Stimulated activated naive CD8-positive, alpha-beta T cell treated with anti-CD3 and anti-CD28 coated beads, Interleukin-15, Interleukin-2, amounts not matched to agents 100 ng/mL and 50 ng/mL, for 24 hours (primary cell): ENCODE measurements around the gene TRIM7.
"Not testable (repeated sequence)": the region's sequence is repeated elsewhere in the genome, so short reads cannot be mapped to it uniquely, and the experiment has no call there.

Experiments
- H3K27ac Mint-ChIP-seq: one replicate; pipeline ENCODE4 v1.8.0; 2021; ENCODE audit warnings: mild to moderate bottlenecking, mixed read lengths
- H3K27me3 Mint-ChIP-seq: one replicate; pipeline ENCODE4 v1.8.0; 2021; ENCODE audit warnings: mixed read lengths
- H3K36me3 Mint-ChIP-seq: one replicate; pipeline ENCODE4 v1.8.0; 2021; ENCODE audit warnings: low read depth, mixed read lengths
- H3K4me1 Mint-ChIP-seq: one replicate; pipeline ENCODE4 v1.8.0; 2021; ENCODE audit warnings: low read depth, mixed read lengths
- H3K4me3 Mint-ChIP-seq: one replicate; pipeline ENCODE4 v1.8.0; 2021; ENCODE audit warnings: mild to moderate bottlenecking, mixed read lengths
- H3K9me3 Mint-ChIP-seq: one replicate; pipeline ENCODE4 v1.8.0; 2021; ENCODE audit warnings: mixed read lengths

The TRIM7 gene

DNA sequence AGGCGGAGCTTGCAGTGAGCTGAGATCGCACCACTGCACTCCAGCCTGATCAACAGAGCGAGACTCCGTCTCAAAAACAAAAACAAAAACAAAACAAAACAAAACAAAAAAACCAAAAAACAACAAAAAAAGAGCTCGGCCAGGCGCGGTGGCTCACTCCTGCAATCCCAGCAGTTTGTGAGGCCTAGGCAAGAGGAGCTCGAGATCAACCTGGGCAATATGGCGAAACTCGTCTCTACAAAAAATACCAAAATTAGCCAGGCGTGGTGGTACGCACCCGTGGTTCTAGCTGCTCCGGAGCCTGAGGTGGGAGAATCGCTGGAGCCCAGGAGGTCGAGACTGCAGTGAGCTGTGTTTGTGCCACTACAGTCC, 20.2 kb downstream of the TRIM7 start:
- Mint-ChIP-seq H3K27ac (peak overlapping the region; percentile 96), H3K9me3 (no peaks in the 10 kb centered on the region), H3K4me1 (peaks cover 65% of the 10 kb centered on the region), H3K27me3 (peaks cover 14% of the 10 kb centered on the region), H3K4me3 (peak overlapping the region; percentile 90), H3K36me3 (peaks cover 15% of the 10 kb centered on the region)

DNA sequence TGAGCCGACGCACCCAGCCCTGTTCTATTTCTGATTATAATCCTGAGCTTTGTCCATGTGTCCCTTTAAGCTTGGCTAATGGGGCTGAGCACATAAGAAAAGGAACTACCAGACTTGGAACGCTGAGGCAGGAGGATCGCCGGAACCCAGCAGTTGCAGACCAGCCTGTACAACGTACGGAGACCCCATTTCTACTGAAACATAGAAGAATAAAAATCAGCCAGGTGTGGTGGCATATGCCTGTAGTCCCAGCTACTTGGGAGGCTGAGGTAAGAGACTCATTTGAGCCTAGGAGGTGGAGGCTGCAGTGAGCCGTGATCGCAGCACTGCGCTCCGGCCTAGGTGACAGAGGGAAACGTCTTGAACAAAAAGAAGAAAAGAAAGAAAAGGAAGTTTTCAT, 22.3 kb downstream of the TRIM7 start:
- H3K27me3 Mint-ChIP-seq = peaks cover 6% of the 10 kb centered on the region
- H3K36me3 Mint-ChIP-seq = peaks cover 3% of the 10 kb centered on the region
- H3K27ac Mint-ChIP-seq = no peak overlapping the region
- no peaks in the 10 kb centered on the region for H3K9me3 Mint-ChIP-seq
- H3K4me1 Mint-ChIP-seq = peaks cover 47% of the 10 kb centered on the region
- peak overlapping the region; percentile 74 for H3K4me3 Mint-ChIP-seq

DNA sequence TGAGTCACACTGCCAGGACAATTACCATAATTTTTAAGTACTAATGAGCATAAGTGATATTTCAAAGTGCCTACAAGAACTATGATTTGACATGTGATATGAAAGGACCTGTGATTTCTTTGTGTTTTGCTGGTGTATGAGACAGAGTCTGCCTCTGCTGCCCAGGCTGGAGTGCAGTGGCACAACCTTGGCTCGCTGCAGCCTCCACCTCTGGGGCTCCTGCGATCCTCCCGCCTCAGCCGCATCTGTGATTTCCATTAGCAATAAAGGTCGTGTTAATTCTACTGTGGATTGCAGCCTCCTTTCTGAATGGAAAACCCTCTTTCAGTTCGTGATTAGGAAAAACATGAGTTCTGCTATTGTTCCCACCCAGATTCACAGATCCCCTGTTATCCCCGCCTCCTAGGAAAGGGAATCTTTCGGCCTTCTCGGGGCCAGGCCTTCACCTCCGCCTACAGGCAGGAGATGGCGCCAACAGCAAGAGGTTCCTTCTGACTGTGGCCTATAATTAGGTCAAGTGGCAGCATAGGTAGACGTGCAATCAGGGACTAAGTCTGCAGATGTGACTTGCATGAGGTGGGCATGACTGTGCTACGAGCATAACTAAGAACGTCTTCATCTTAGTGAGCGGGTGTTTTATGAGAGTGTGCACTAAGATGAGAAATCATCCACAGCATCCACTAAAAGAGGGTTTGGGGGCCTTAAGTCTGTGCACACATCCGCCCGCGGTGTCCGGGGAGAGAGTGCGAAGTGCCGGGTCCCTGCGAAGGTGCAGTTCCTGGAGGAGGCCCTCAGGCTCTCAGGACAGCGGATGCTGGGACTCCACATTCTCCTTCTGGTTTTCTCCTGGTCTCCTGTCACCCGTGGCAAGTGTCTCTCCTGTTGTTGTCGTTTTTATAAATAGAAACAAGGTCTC, 23.1 kb downstream of the TRIM7 start:
- H3K27ac Mint-ChIP-seq = no peak overlapping the region
- H3K4me3 Mint-ChIP-seq = peak overlapping the region; percentile 33
- peaks cover 42% of the 10 kb centered on the region for H3K4me1 Mint-ChIP-seq
- H3K27me3 Mint-ChIP-seq = peaks cover 7% of the 10 kb centered on the region
- H3K36me3 Mint-ChIP-seq = no peaks in the 10 kb centered on the region
- no peaks in the 10 kb centered on the region for H3K9me3 Mint-ChIP-seq

DNA sequence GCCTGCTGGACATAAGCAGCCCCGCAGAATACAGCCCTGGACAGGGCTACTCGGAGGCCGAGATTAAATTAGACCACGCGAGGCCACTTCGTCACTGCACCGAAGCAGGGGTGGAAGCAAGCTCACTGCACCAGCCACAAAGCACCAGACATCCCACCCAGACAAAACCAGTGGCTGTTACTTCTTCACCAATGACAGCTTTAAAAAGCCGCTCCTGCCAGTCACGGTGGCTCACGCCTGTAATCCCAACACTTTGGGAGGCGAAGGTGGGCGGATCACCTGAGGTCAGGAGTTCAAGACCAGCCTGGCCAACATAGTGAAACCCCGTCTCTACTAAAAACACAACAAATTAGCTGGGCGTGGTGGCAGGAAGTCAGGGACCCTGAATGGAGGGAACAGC, 27.4 kb downstream of the TRIM7 start:
- Mint-ChIP-seq H3K4me1 (peaks cover 24% of the 10 kb centered on the region), H3K27me3 (peaks cover 27% of the 10 kb centered on the region), H3K27ac (peak overlapping the region; percentile 58)
- H3K36me3 Mint-ChIP-seq, H3K4me3 Mint-ChIP-seq, H3K9me3 Mint-ChIP-seq: not testable (repeated sequence)

DNA sequence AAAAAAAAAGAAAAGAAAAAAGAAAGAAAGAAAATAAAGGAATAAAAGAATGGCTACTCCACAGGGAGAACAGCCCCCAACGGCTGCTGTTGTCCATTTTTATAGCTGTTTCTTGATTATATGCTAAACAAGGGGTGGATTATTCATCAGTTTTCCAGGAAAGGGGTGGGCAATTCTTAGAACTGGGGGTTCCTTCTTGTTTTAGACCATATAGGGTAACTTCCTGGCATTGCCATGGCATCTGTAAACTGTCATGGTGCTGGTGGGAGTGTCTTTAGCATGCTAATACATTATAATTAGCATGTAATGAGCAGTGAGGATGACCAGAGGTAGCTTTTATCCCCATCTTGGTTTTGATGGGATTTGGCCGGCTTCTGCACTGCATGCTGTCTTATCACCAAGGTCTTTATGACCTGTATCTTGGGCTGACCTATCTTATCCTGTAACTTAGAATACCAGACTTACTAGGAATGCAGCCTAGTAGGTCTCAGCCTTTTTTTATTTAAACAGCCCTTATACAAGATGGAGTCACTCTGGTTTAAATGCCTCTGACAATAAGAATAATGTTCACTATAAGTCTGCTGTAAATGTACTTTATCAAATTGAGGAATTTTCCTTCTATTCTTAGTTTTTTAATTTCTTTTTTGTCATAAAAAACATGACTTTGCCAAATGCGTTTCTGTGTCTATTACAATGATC, 28.6 kb downstream of the TRIM7 start:
- no peaks in the 10 kb centered on the region for H3K36me3 Mint-ChIP-seq
- no peak overlapping the region for H3K27ac Mint-ChIP-seq
- H3K4me3 Mint-ChIP-seq = no peak overlapping the region
- peaks cover 27% of the 10 kb centered on the region for H3K27me3 Mint-ChIP-seq
- no peaks in the 10 kb centered on the region for H3K9me3 Mint-ChIP-seq
- peaks cover 18% of the 10 kb centered on the region for H3K4me1 Mint-ChIP-seq

DNA sequence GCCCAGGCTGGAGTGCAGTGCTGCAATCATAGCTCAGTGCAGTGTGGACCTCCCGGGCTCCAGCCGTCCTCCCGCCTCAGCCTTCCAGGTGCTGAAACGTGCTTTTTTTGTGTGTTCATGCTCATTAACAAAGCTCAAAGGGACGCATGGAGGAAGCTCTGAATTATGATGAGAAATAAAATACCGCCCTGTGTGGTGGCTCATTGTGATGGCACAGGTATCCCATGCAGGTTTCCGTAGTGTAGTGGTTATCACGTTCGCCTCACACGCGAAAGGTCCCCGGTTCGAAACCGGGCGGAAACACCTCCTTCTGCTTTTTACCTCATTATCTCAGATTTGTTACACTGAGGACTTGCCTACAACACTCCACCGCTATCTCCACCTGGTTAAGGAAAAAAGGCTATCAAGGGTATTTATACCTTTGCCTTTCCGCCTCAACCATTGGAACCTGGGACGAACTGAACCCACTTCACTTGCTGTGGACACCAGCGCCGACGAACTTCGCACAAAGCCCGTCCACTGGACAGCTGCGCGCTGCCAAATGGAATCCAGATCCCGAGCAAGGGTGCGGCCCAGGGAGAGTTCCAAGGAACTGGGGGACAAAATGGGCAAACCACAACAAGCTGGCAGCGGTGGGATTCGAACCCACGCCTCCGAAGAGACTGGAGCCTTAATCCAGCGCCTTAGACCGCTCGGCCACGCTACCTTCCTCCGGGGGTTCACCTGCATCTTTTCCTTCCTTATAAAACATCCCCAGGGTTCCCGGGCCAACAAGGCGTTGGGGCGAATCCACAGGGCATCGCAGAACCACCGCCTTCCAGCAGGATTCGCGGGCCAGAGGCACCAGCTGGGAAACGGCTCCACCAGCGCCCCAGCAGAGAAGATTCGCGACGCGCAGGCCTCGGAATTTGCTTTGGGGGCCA, 31.3 kb downstream of the TRIM7 start:
- peak overlapping the region; percentile 84 for H3K27ac Mint-ChIP-seq
- peaks cover 43% of the 10 kb centered on the region for H3K4me1 Mint-ChIP-seq
- H3K4me3 Mint-ChIP-seq = peak overlapping the region; percentile 81
- no peaks in the 10 kb centered on the region for H3K9me3 Mint-ChIP-seq
- H3K36me3 Mint-ChIP-seq = no peaks in the 10 kb centered on the region
- peaks cover 48% of the 10 kb centered on the region for H3K27me3 Mint-ChIP-seq

DNA sequence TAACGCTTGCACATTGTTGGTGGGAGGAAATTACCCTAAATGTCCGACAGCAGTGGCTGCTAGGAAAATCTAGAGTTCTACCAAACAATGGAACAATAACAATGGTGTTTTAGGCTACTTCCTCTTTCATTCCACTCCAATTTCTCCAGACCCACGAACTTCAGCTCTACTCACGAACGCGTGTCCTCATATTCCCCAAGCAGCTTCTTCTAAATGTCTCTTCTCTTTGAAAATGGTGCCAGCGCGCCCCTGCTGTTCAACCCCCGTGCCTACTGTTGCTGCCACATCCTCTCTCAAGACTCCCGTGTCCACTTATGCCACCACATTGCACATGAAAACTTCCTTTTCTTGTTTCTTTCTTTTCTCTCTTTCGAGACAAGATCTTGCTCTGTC, 32.0 kb downstream of the TRIM7 start:
- Mint-ChIP-seq H3K27me3 (peaks cover 53% of the 10 kb centered on the region), H3K4me1 (peaks cover 49% of the 10 kb centered on the region), H3K9me3 (no peaks in the 10 kb centered on the region), H3K4me3 (peak overlapping the region; percentile 81), H3K27ac (peak overlapping the region; percentile 84), H3K36me3 (no peaks in the 10 kb centered on the region)

DNA sequence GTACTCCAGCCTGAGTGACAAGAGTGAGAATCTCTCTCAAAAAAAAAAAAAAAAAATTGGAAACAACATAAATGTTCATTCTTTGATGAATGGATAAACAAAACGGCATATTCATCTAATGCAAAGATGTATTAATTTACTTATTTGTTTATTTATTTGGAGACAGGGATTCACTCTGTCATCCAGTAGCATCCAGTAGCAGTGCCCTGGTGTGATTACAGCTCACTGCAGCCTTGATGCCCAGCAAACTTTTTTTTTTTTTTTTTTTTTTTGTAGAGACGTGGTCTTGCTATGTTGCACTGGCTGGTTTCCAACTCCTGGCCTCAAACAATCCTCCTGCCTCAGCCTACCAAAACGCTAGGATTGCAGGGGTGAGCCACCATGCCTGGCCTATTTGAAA, 33.2 kb downstream of the TRIM7 start:
- Mint-ChIP-seq H3K9me3 (no peaks in the 10 kb centered on the region), H3K27me3 (peaks cover 64% of the 10 kb centered on the region), H3K27ac (no peak overlapping the region), H3K4me3 (no peak overlapping the region), H3K36me3 (no peaks in the 10 kb centered on the region), H3K4me1 (peaks cover 60% of the 10 kb centered on the region)

DNA sequence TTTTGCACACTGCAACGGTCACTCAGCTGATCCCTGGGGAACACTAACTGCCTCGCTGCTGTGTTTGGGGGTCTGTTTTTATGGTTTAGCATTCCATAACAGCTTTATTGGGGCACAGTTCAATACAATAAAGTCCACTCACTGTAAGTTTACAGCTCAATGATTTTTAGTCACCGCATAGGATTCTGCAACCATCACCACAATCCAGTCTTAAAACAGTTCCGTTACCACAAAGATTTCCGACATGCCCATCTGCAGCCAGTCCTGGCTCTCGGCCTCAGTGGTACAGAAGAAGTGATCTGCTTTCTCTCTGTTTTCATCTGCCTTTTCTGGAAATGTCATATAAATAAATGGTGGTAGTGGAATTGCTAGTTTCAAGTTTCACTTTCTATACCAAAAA, 34.0 kb downstream of the TRIM7 start:
- Mint-ChIP-seq H3K4me1 (peaks cover 68% of the 10 kb centered on the region), H3K27me3 (peaks cover 69% of the 10 kb centered on the region), H3K9me3 (no peaks in the 10 kb centered on the region), H3K4me3 (peak overlapping the region; percentile 14), H3K27ac (no peak overlapping the region), H3K36me3 (no peaks in the 10 kb centered on the region)

DNA sequence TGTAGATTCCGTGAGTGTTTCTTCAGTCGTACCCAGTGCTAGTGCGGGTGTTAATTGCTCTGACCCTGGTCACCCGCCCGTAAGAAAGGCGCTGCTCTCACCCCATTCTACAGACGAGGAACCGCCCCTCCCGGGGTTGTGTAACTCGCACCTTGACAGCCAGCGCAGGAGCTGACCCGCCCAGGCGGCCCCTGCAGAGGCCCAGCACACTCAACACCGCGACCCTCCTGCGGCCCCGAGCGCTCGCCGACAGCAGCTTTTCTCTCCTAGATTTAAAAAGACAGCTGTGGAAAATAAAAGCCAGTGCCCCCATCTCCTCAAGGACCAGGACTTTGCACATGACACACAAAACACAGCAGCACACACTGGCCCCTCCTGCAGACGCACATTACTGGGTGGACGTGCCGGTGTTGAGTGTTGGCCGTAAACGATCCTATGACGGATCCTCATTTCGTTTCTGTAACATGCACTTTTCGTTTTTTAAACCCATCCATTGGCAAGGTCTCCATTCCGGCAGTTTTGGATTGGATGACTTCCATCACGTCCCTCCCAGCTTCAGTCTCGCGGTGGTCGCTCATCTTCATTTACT, 34.7 kb downstream of the TRIM7 start:
- H3K36me3 Mint-ChIP-seq = no peaks in the 10 kb centered on the region
- peak overlapping the region; percentile 58 for H3K4me3 Mint-ChIP-seq
- H3K27ac Mint-ChIP-seq = peak overlapping the region; percentile 84
- no peaks in the 10 kb centered on the region for H3K9me3 Mint-ChIP-seq
- H3K4me1 Mint-ChIP-seq = peaks cover 75% of the 10 kb centered on the region
- H3K27me3 Mint-ChIP-seq = peaks cover 75% of the 10 kb centered on the region

DNA sequence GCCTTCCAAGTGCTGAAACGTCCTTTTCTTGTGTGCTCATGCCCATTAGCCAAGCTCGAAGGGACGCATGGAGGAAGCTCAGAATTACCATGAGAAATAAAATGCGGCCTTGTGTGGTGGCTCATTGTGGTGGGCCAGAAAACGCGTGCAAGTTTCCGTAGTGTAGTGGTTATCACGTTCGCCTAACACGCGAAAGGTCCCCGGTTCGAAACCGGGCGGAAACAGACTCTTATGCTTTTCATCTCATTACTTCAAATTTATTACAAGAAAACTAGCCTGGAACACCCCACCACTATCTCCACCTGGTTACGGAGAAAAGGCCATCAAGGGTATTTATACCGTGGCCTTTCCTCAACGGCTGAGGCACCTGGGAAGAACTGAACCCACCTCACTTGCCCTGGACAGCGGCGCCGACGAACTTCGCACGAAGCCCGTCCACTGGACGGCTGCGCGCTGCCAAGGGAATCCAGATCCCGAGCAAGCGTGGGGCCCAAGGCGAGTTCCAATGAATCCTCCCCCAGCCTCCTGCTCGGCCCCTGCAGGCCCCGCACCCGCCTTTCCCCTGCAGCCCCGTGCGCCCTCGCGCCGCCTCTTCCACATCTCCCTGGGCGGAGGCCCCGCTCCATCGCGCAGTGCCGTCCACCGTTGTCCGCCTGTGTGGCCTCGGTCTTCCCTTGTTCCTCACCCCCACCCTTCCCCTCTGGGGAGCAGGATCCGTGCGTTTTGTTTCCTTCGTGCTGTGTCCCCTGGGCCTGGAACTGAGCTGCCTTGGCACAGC, 35.3 kb downstream of the TRIM7 start:
- Mint-ChIP-seq H3K27ac (peak overlapping the region; percentile 84), H3K4me1 (peaks cover 78% of the 10 kb centered on the region), H3K27me3 (peaks cover 77% of the 10 kb centered on the region), H3K4me3 (peak overlapping the region; percentile 58)
- H3K36me3 Mint-ChIP-seq, H3K9me3 Mint-ChIP-seq: not testable (repeated sequence)

DNA sequence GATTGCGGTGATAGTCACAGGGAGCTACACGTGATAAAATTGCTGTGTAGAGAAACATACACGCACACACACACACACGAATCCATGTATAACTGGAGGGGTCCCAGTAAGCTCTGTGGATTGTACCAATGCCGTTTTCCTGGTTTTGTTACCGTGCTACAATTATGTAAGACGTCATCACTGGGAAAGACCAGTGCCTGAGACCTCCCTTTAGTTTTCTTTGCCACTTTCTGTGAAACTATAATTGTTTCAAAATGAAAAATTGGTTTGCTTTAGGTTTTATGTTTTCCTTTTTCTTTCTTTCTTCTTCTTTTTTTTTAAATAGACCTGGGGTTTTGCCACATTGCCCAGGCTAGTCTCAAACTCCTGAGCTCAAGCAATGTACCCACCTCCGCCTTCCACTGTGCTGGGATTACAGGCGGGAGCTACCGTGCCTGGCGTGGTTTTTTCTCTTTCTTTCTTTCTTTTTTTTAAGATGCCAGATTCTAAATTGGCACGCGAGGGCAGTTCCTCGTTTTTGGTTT, 36.3 kb downstream of the TRIM7 start:
- Mint-ChIP-seq H3K9me3 (no peaks in the 10 kb centered on the region), H3K36me3 (no peaks in the 10 kb centered on the region), H3K4me3 (peak overlapping the region; percentile 58), H3K27ac (peak overlapping the region; percentile 84), H3K27me3 (peaks cover 75% of the 10 kb centered on the region), H3K4me1 (peaks cover 80% of the 10 kb centered on the region)

DNA sequence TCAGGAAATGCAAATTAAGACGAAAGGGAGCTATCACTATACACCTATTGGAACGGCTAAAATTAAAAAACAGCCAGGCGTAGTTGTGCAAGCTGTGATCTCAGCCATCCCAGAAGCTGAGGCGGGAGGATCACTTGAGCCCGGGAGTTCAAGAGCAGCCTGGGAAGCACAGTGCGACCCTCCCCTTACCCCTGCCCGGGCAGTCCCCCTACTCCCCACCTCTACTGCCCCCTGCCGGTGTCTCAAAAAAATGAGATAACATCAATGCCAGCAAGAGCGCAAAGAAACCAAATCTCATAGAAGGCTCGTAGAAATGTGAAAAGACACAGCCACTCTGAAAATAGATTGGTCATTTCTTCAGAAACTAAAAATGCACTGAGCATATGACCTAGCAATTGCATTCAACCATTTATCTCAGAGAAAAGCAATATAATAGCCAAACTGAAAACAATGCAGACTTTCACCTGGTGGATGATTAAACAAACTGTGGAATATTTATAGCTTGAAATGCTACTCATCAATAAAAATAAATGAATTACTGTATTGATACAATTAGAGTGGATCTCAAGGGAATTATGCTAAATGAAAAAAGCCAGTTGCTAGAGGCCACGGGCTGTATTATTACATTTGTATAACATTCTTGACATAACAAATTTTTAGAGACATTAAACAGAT, 37.0 kb downstream of the TRIM7 start:
- no peaks in the 10 kb centered on the region for H3K36me3 Mint-ChIP-seq
- peaks cover 73% of the 10 kb centered on the region for H3K27me3 Mint-ChIP-seq
- no peak overlapping the region for H3K27ac Mint-ChIP-seq
- peaks cover 80% of the 10 kb centered on the region for H3K4me1 Mint-ChIP-seq
- H3K4me3 Mint-ChIP-seq = no peak overlapping the region
- no peaks in the 10 kb centered on the region for H3K9me3 Mint-ChIP-seq
